Measurements from ENCODE around the gene UAP1L1. TPM values are rescaled to one million over a fixed set of nuclear protein-coding genes. Genes with fewer than 3 reads are reported as not detected.

Gene UAP1L1
- total and polyA plus RNA-seq, 2 experiments from 2014 or later: 15.6 to 39.1 TPM

DNA sequence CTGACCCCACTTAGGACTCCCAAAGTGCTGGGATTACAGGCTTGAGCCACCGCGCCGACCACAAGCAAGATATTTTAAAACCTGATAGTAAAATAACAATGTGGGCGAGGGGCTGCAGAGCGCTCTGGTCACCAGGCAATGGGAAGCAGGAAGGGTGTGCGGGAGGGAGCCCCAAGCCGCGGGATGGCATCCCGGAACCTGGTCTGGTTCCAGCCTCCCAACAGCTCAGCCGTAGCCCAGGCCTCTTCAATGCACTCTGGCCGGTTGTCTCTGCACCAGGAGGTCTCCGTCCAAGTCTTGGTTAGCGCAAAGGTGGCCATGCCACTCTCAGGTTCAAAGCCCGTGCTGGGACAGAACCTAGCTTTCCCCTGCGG is 694 bp upstream of the UAP1L1 start:
- WGBS (ENCODE audit: low lambda C conversion rate, missing lambda C conversion rate): 66% methylated on average over 15 of the region's 15 CpGs
- Histone ChIP-seq H3K4me3 (no peak overlapping the region), H3K27me3 (peaks cover 14% of the 10 kb centered on the region), H4K20me1 (ENCODE audit: insufficient read depth, poor library complexity, severe bottlenecking) (peaks cover 7% of the 10 kb centered on the region), H2AFZ (no peak overlapping the region), H3K27ac (no peak overlapping the region), H3K79me2 (peaks cover 14% of the 10 kb centered on the region), H3K9me3 (ENCODE audit: low read depth) (no peaks in the 10 kb centered on the region), H3K4me1 (ENCODE audit: insufficient read depth) (peaks cover 16% of the 10 kb centered on the region), H3K36me3 (replicated peaks; ENCODE audit: insufficient read depth, low read depth) (no peaks in the 10 kb centered on the region), H3K4me2 (peak overlapping the region; percentile 96), H3K9me2 (replicated peaks; ENCODE audit: insufficient read depth) (no peaks in the 10 kb centered on the region)
- no peak for DNase-seq (ENCODE audit: low spot score)
- TF ChIP-seq, protein P1, sequence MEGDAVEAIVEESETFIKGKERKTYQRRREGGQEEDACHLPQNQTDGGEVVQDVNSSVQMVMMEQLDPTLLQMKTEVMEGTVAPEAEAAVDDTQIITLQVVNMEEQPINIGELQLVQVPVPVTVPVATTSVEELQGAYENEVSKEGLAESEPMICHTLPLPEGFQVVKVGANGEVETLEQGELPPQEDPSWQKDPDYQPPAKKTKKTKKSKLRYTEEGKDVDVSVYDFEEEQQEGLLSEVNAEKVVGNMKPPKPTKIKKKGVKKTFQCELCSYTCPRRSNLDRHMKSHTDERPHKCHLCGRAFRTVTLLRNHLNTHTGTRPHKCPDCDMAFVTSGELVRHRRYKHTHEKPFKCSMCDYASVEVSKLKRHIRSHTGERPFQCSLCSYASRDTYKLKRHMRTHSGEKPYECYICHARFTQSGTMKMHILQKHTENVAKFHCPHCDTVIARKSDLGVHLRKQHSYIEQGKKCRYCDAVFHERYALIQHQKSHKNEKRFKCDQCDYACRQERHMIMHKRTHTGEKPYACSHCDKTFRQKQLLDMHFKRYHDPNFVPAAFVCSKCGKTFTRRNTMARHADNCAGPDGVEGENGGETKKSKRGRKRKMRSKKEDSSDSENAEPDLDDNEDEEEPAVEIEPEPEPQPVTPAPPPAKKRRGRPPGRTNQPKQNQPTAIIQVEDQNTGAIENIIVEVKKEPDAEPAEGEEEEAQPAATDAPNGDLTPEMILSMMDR (IDR thresholded peaks at IDR 0.05; ENCODE audit: poor library complexity): no peak
- no peak for TF ChIP-seq EZH2 (IDR thresholded peaks at IDR 0.05; ENCODE audit: borderline replicate concordance)
- TF ChIP-seq EZH2phosphoT487 (IDR thresholded peaks at IDR 0.05; ENCODE audit: low read depth, severe bottlenecking, unreplicated experiment): no peak

GRCh38 chr9:137077758-137078693 is 709 bp downstream of the UAP1L1 start:
- peak overlapping the region; percentile 58 for H3K4me3 ChIP-seq
- H2AFZ ChIP-seq: peak overlapping the region; percentile 45
- H3K9me2 ChIP-seq (replicated peaks; ENCODE audit: insufficient read depth): no peaks in the 10 kb centered on the region
- DNase-seq (ENCODE audit: low spot score): no peak
- 13% methylated on average over 30 of the region's 76 CpGs for WGBS (ENCODE audit: low lambda C conversion rate, missing lambda C conversion rate)
- H3K36me3 ChIP-seq (replicated peaks; ENCODE audit: insufficient read depth, low read depth): no peaks in the 10 kb centered on the region
- peak; percentile 47 for TF ChIP-seq EZH2 (IDR thresholded peaks at IDR 0.05; ENCODE audit: borderline replicate concordance)
- no peak for TF ChIP-seq EZH2phosphoT487 (IDR thresholded peaks at IDR 0.05; ENCODE audit: low read depth, severe bottlenecking, unreplicated experiment)
- TF ChIP-seq, protein P1 (IDR thresholded peaks at IDR 0.05; ENCODE audit: poor library complexity): no peak
- no peak overlapping the region for H3K27ac ChIP-seq
- peaks cover 16% of the 10 kb centered on the region for H3K4me1 ChIP-seq (ENCODE audit: insufficient read depth)
- H3K27me3 ChIP-seq: peaks cover 14% of the 10 kb centered on the region
- peak overlapping the region; percentile 96 for H3K4me2 ChIP-seq
- no peaks in the 10 kb centered on the region for H3K9me3 ChIP-seq (ENCODE audit: low read depth)
- H4K20me1 ChIP-seq (ENCODE audit: insufficient read depth, poor library complexity, severe bottlenecking): peaks cover 11% of the 10 kb centered on the region
- peaks cover 14% of the 10 kb centered on the region for H3K79me2 ChIP-seq

DNA sequence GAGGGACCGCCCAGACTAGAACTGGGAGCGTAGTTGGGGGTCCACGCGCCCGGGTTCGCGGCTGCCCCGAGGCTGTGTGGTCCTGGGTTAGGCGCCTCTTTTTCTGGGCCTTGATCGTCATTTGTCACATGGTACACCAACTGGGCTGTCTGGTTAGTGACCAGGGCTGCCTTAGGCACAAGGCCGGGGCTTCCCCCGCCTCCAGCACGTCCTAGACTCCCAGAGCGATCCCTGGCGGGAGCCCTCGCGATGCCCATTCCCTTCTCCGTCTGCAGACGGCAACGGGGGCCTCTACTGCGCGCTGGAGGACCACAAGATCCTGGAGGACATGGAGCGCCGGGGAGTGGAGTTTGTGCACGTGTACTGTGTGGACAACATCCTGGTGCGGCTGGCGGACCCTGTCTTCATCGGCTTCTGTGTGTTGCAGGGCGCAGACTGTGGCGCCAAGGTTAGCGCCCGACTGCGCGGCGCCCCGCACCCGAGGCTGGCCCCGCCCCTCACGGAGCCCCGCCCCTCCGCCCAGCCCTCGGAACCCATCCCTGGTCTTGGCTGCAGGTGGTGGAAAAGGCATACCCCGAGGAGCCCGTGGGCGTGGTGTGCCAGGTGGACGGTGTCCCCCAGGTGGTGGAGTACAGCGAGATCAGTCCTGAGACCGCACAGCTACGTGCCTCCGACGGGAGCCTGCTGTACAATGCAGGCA is 1.5 kb downstream of the UAP1L1 start:
- H3K4me1 ChIP-seq (ENCODE audit: insufficient read depth): peaks cover 20% of the 10 kb centered on the region
- H3K9me3 ChIP-seq (ENCODE audit: low read depth): no peaks in the 10 kb centered on the region
- peaks cover 14% of the 10 kb centered on the region for H3K27me3 ChIP-seq
- H3K4me3 ChIP-seq: no peak overlapping the region
- WGBS (ENCODE audit: low lambda C conversion rate, missing lambda C conversion rate): 45% methylated on average over 36 of the region's 51 CpGs
- no peaks in the 10 kb centered on the region for H3K9me2 ChIP-seq (replicated peaks; ENCODE audit: insufficient read depth)
- no peak for DNase-seq (ENCODE audit: low spot score)
- H3K27ac ChIP-seq: no peak overlapping the region
- H3K36me3 ChIP-seq (replicated peaks; ENCODE audit: insufficient read depth, low read depth): no peaks in the 10 kb centered on the region
- peaks cover 14% of the 10 kb centered on the region for H3K79me2 ChIP-seq
- H4K20me1 ChIP-seq (ENCODE audit: insufficient read depth, poor library complexity, severe bottlenecking): peaks cover 11% of the 10 kb centered on the region
- TF ChIP-seq, protein P1 (IDR thresholded peaks at IDR 0.05; ENCODE audit: poor library complexity): no peak
- TF ChIP-seq EZH2 (IDR thresholded peaks at IDR 0.05; ENCODE audit: borderline replicate concordance) (no peak), EZH2phosphoT487 (IDR thresholded peaks at IDR 0.05; ENCODE audit: low read depth, severe bottlenecking, unreplicated experiment) (no peak)
- peak overlapping the region; percentile 96 for H3K4me2 ChIP-seq
- no peak overlapping the region for H2AFZ ChIP-seq

All from hepatocyte (in vitro differentiated cells).